ENCODE data around the gene TRPV3.

DNA sequence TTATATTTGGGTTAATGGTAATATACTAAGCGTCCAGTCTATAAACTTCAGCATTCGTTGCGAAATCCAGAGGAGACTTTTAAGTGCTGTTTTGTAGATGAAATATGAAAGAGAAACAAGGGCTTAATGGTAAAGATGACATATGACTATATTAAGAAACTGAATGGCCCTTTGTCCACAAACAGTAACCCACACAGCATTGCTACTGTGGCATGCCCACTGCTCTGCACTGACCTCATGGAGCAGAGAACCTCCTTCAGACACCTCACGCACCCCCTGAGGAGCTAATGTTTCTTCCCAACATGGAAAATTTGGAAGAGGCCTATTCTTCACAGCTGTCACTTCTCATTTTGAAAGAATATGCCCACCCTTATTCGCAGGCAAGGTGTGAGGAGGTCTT, 55.1 kb downstream of the TRPV3 start:
- TF ChIP-seq ZNF274 (IDR thresholded peaks at IDR 0.05; ENCODE audit: low read depth, low read length) (no peak), YY1 (IDR thresholded peaks at IDR 0.05; ENCODE audit: insufficient read depth, insufficient read length) (no peak)

Data from NT2/D1 (cell line).